Fibroblast of lung (primary cell): Measurements from ENCODE around the gene CCDC116. TPM values are rescaled to one million over a fixed set of nuclear protein-coding genes. Genes with fewer than 3 reads are reported as not detected.

ENCODE experiments used
- DNase-seq, 2 donors: peaks; one replicate each; pipeline versions ENCODE4 v3.0.0 to v3.0.0-alpha.2; 2010; ENCODE audit warnings: low read depth in 2 of 2
- H2AFZ ChIP-seq: 2 replicates; pipeline ENCODE4 v1.5.1; 2012; ENCODE audit warnings: low read length, control low read depth, inconsistent platforms
- H3K27ac ChIP-seq: 2 replicates; pipeline ENCODE4 v1.5.1; 2011; ENCODE audit warnings: low read length, control low read depth; ENCODE audit not compliant: insufficient read depth
- H3K27me3 ChIP-seq: 2 replicates; pipeline ENCODE4 v1.5.1; 2011; ENCODE audit warnings: mild to moderate bottlenecking, low read length; ENCODE audit not compliant: control insufficient read depth, insufficient read depth
- H3K36me3 ChIP-seq: 2 replicates; pipeline ENCODE4 v1.5.1; 2011; ENCODE audit warnings: low read length; ENCODE audit not compliant: control insufficient read depth, insufficient read depth
- H3K4me1 ChIP-seq: 2 replicates; pipeline ENCODE4 v1.5.1; 2011; ENCODE audit warnings: low read length; ENCODE audit not compliant: control insufficient read depth, insufficient read depth; ENCODE audit errors: extremely low read depth
- H3K4me2 ChIP-seq: 2 replicates; pipeline ENCODE4 v1.5.1; 2011; ENCODE audit warnings: low read length, control low read depth; ENCODE audit not compliant: insufficient read depth; ENCODE audit errors: extremely low read depth
- H3K4me3 ChIP-seq, 4 experiments: fragments of 200-600 bp in 1 of 4; sonication (generic) in 1 of 4; replicated peaks in 1 of 4; 2 replicates each; pipeline ENCODE4 v1.5.1; 2011 to 2016; ENCODE audit warnings: low read length in 4 of 4, low read depth in 3 of 4, mild to moderate bottlenecking in 3 of 4, control low read depth in 2 of 4, inconsistent platforms in 1 of 4, mixed read lengths in 1 of 4; ENCODE audit not compliant: insufficient read depth in 1 of 4; ENCODE audit errors: control extremely low read depth in 1 of 4
- H3K79me2 ChIP-seq: 2 replicates; pipeline ENCODE4 v1.5.1; 2012; ENCODE audit warnings: mild to moderate bottlenecking, low read length, inconsistent platforms; ENCODE audit not compliant: control insufficient read depth, insufficient read depth
- H3K9ac ChIP-seq: 2 replicates; pipeline ENCODE4 v1.5.1; 2011; ENCODE audit warnings: mild to moderate bottlenecking, low read length, control low read depth; ENCODE audit not compliant: insufficient read depth
- H3K9me3 ChIP-seq: 2 replicates; pipeline ENCODE4 v1.5.1; 2012; ENCODE audit warnings: low read depth, low read length; ENCODE audit not compliant: control insufficient read depth, insufficient read depth
- H4K20me1 ChIP-seq: 2 replicates; pipeline ENCODE4 v1.5.1; 2011; ENCODE audit warnings: low read length; ENCODE audit not compliant: control insufficient read depth, insufficient read depth; ENCODE audit errors: extremely low read depth
- CTCF ChIP-seq, 2 donors: IDR thresholded peaks in 1 of 2; conservative IDR thresholded peaks in 1 of 2; 1 replicate in 1 of 2; 2 replicates in 1 of 2; pipeline ENCODE4 v1.5.1; 2011 to 2012; ENCODE audit warnings: low read length in 2 of 2, control low read depth in 1 of 2, inconsistent platforms in 1 of 2, low read depth in 1 of 2, mild to moderate bottlenecking in 1 of 2
- EZH2 ChIP-seq: IDR thresholded peaks from 2 replicates; pipeline ENCODE4 v1.5.1; 2012; ENCODE audit warnings: low read length, control low read depth, mild to moderate bottlenecking; ENCODE audit errors: missing control alignments
- polyA plus RNA-seq, 2 donors: library from polyadenylated mRNA; depleted of rRNA in 1 of 2; stranded (reverse) in 1 of 2; unstranded in 1 of 2; fragments of >200 nt; gene quantifications; 2 replicates each; pipeline ENCODE4 v1.2.1, GENCODE V29; 2011 to 2012; ENCODE audit warnings: missing spikeins in 1 of 2
- total RNA-seq: library from RNA; depleted of rRNA; stranded (reverse); fragments of >200 nt; gene quantifications from 2 replicates; pipeline ENCODE4 v1.2.1, GENCODE V29; 2014

The CCDC116 gene
- total and polyA plus RNA-seq, 2 donors (not counting 1 experiment from before 2014, with no cell fraction given), result 0.03 to 0.17 TPM

- H3K9ac ChIP-seq, result no peak overlapping the region
- H3K27me3 ChIP-seq, result no peaks in the 10 kb centered on the region
- no peak overlapping the region for H3K4me3 ChIP-seq
- no peak overlapping the region for H3K27ac ChIP-seq
- no peaks in the 10 kb centered on the region for H3K4me1 ChIP-seq
- no peaks in the 10 kb centered on the region for H3K9me3 ChIP-seq
- DNase-seq, result no peak
- peaks cover 90% of the 10 kb centered on the region for H3K79me2 ChIP-seq
- TF ChIP-seq EZH2 (no peak), CTCF (conservative IDR thresholded peaks at IDR 0.05 in 1 of 2, IDR thresholded peaks at IDR 0.05 in 1 of 2; ENCODE audit: low read depth in 1 of 2, low read length in 2 of 2) (no peak)
- peaks cover 1% of the 10 kb centered on the region for H4K20me1 ChIP-seq
- peaks cover 14% of the 10 kb centered on the region for H3K36me3 ChIP-seq
- no peak overlapping the region for H3K4me2 ChIP-seq
- no peak overlapping the region for H2AFZ ChIP-seq
These were observed 40.9 kb upstream of the CCDC116 start for GRCh38 chr22:21591695-21592094.

DNA sequence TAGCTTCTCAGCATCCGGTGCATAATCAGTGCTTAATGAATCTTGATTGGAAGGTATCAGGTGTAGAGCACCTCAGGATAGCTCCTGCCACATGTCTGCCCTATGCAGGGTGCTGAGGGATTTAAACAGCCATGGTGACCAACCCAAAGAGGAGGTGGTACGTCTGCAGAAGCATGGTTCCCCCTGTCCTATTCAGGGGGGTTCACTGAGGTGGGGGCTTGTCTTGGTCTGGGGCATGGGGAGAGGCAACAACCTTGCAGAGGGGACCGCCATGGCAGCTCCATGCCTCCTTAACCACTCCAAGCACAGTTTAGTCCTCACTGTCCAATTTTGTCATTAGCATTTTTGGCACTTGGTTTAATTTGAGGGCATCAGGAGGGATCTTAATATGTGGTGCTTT is 40.1 kb upstream of the CCDC116 start:
- Histone ChIP-seq H3K9ac (no peak overlapping the region), H2AFZ (no peak overlapping the region), H3K79me2 (peaks cover 90% of the 10 kb centered on the region), H3K4me3 (no peak overlapping the region), H3K36me3 (peaks cover 14% of the 10 kb centered on the region), H3K4me1 (no peaks in the 10 kb centered on the region), H3K27ac (no peak overlapping the region), H4K20me1 (peaks cover 1% of the 10 kb centered on the region), H3K27me3 (no peaks in the 10 kb centered on the region), H3K4me2 (no peak overlapping the region), H3K9me3 (no peaks in the 10 kb centered on the region)
- DNase-seq, result no peak
- TF ChIP-seq EZH2 (no peak), CTCF (conservative IDR thresholded peaks at IDR 0.05 in 1 of 2, IDR thresholded peaks at IDR 0.05 in 1 of 2; ENCODE audit: low read depth in 1 of 2, low read length in 2 of 2) (no peak)

DNA sequence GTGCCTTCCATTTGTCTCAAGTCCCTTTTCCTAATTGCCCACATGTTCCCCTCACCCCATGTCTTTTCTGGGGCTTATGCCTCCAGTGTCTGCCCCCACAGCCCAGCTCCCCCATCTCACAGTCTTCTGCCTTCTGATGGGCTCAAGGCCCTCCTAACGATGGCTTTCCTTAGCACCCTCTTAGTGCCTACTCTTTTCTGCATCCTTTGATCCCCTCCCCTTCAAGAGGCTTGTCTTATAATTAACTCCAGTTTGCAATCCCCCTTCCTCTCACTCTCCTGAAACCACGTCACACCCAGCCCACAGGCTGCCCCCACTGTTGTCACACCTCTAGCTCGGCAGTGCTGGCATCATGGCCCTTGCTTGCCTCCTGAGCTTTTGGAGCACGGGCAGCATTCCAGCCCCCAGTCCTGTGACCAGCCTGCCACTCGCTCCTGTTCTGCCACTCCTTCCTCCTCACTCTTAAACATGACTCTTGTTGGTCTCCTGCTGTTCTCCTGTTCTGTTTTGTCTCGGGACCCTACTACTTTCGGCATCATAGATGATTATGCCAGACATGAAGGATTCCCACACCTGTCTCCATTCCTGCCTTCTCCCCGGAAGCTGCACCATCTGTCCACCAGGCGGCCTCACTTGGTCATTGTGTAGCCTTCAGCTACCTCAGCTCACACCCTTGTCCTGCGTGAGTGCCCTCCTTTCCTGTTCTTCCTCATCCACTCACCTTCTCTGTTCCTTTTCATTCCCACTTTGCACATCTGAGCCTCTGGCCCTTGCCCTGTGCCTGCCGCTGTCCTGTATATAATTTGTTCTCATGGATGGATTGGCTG is 38.9 kb upstream of the CCDC116 start:
- Histone ChIP-seq H3K79me2 (peaks cover 90% of the 10 kb centered on the region), H3K4me2 (no peak overlapping the region), H3K9ac (no peak overlapping the region), H3K9me3 (no peaks in the 10 kb centered on the region), H3K36me3 (peaks cover 14% of the 10 kb centered on the region), H3K4me3 (no peak overlapping the region), H3K27me3 (no peaks in the 10 kb centered on the region), H3K27ac (no peak overlapping the region), H4K20me1 (peaks cover 1% of the 10 kb centered on the region), H3K4me1 (no peaks in the 10 kb centered on the region), H2AFZ (no peak overlapping the region)
- DNase-seq, result no peak
- peak in 1 of 2 donors; percentile 29 for TF ChIP-seq CTCF (conservative IDR thresholded peaks at IDR 0.05 in 1 of 2, IDR thresholded peaks at IDR 0.05 in 1 of 2; ENCODE audit: low read depth in 1 of 2, low read length in 2 of 2)
- TF ChIP-seq EZH2, result no peak
